ENCODE data around the gene LTB4R2. TPM values are rescaled to one million over a fixed set of nuclear protein-coding genes. Genes with fewer than 3 reads are reported as not detected.

Gene LTB4R2
- total RNA-seq, 1 donor from 2014 or later, result 1.6 TPM

- peak overlapping the region in 1 of 3 donors; percentile 58 for H3K4me3 ChIP-seq (ENCODE audit: low read length in 3 of 3)
- no peak overlapping the region for H3K27ac ChIP-seq (ENCODE audit: low read depth, low read length)
- H3K4me1 ChIP-seq (ENCODE audit: control insufficient read depth in 3 of 3, insufficient read depth in 3 of 3, low read length in 3 of 3), result peaks cover 26 to 48% (median 30%) of the 10 kb centered on the region in 3 donors
- H3K9ac ChIP-seq (ENCODE audit: low read depth in 1 of 3, low read length in 3 of 3), result peak overlapping the region in 1 of 3 donors; percentile 45
- H3K36me3 ChIP-seq (ENCODE audit: control insufficient read depth in 3 of 3, insufficient read depth in 3 of 3, low read length in 3 of 3), result peaks cover 0 to 3% (median 2%) of the 10 kb centered on the region in 3 donors
- peaks cover 24 to 50% (median 46%) of the 10 kb centered on the region in 3 donors for H3K27me3 ChIP-seq (ENCODE audit: control insufficient read depth in 3 of 3, insufficient read depth in 3 of 3, low read length in 3 of 3)
- H3K9me3 ChIP-seq (ENCODE audit: control insufficient read depth in 3 of 3, low read length in 3 of 3), result peaks cover 0 to 2% (median 0%) of the 10 kb centered on the region in 3 donors
Measured at GRCh38 chr14:24316597-24316950, 6.6 kb downstream of the LTB4R2 start.

- H3K27ac ChIP-seq (ENCODE audit: low read depth, low read length), result no peak overlapping the region
- H3K4me3 ChIP-seq (ENCODE audit: low read length in 3 of 3), result no peak overlapping the region
- no peak overlapping the region for H3K9ac ChIP-seq (ENCODE audit: low read depth in 1 of 3, low read length in 3 of 3)
- peaks cover 0 to 3% (median 2%) of the 10 kb centered on the region in 3 donors for H3K36me3 ChIP-seq (ENCODE audit: control insufficient read depth in 3 of 3, insufficient read depth in 3 of 3, low read length in 3 of 3)
- peaks cover 0 to 2% (median 0%) of the 10 kb centered on the region in 3 donors for H3K9me3 ChIP-seq (ENCODE audit: control insufficient read depth in 3 of 3, low read length in 3 of 3)
- H3K27me3 ChIP-seq (ENCODE audit: control insufficient read depth in 3 of 3, insufficient read depth in 3 of 3, low read length in 3 of 3), result peaks cover 24 to 50% (median 46%) of the 10 kb centered on the region in 3 donors
- H3K4me1 ChIP-seq (ENCODE audit: control insufficient read depth in 3 of 3, insufficient read depth in 3 of 3, low read length in 3 of 3), result peaks cover 20 to 41% (median 27%) of the 10 kb centered on the region in 3 donors
Measured at GRCh38 chr14:24317141-24317928, 7.4 kb downstream of the LTB4R2 start.

- Histone ChIP-seq H3K4me3 (ENCODE audit: low read length in 3 of 3) (no peak overlapping the region), H3K36me3 (ENCODE audit: control insufficient read depth in 3 of 3, insufficient read depth in 3 of 3, low read length in 3 of 3) (peaks cover 0 to 8% (median 7%) of the 10 kb centered on the region in 3 donors), H3K4me1 (ENCODE audit: control insufficient read depth in 3 of 3, insufficient read depth in 3 of 3, low read length in 3 of 3) (peaks cover 0 to 4% (median 3%) of the 10 kb centered on the region in 3 donors), H3K9me3 (ENCODE audit: control insufficient read depth in 3 of 3, low read length in 3 of 3) (no peaks in the 10 kb centered on the region), H3K27me3 (ENCODE audit: control insufficient read depth in 3 of 3, insufficient read depth in 3 of 3, low read length in 3 of 3) (peaks cover 23 to 32% (median 31%) of the 10 kb centered on the region in 3 donors), H3K27ac (ENCODE audit: low read depth, low read length) (no peak overlapping the region), H3K9ac (ENCODE audit: low read depth in 1 of 3, low read length in 3 of 3) (no peak overlapping the region)
Measured at GRCh38 chr14:24321212-24321975, 11.5 kb downstream of the LTB4R2 start.

GRCh38 chr14:24322672-24323071, 12.7 kb downstream of the LTB4R2 start:
- Histone ChIP-seq H3K27me3 (ENCODE audit: control insufficient read depth in 3 of 3, insufficient read depth in 3 of 3, low read length in 3 of 3) (peaks cover 19 to 20% (median 20%) of the 10 kb centered on the region in 3 donors), H3K36me3 (ENCODE audit: control insufficient read depth in 3 of 3, insufficient read depth in 3 of 3, low read length in 3 of 3) (peaks cover 0 to 8% (median 7%) of the 10 kb centered on the region in 3 donors), H3K9ac (ENCODE audit: low read depth in 1 of 3, low read length in 3 of 3) (no peak overlapping the region), H3K27ac (ENCODE audit: low read depth, low read length) (no peak overlapping the region), H3K4me1 (ENCODE audit: control insufficient read depth in 3 of 3, insufficient read depth in 3 of 3, low read length in 3 of 3) (peaks cover 0 to 4% (median 0%) of the 10 kb centered on the region in 3 donors), H3K4me3 (ENCODE audit: low read length in 3 of 3) (no peak overlapping the region), H3K9me3 (ENCODE audit: control insufficient read depth in 3 of 3, low read length in 3 of 3) (no peaks in the 10 kb centered on the region)

- Histone ChIP-seq H3K27me3 (ENCODE audit: control insufficient read depth in 3 of 3, insufficient read depth in 3 of 3, low read length in 3 of 3) (peaks cover 13 to 16% (median 15%) of the 10 kb centered on the region in 3 donors), H3K27ac (ENCODE audit: low read depth, low read length) (no peak overlapping the region), H3K9ac (ENCODE audit: low read depth in 1 of 3, low read length in 3 of 3) (no peak overlapping the region), H3K36me3 (ENCODE audit: control insufficient read depth in 3 of 3, insufficient read depth in 3 of 3, low read length in 3 of 3) (peaks cover 0 to 8% (median 7%) of the 10 kb centered on the region in 3 donors), H3K4me3 (ENCODE audit: low read length in 3 of 3) (no peak overlapping the region), H3K4me1 (ENCODE audit: control insufficient read depth in 3 of 3, insufficient read depth in 3 of 3, low read length in 3 of 3) (peaks cover 0 to 4% (median 0%) of the 10 kb centered on the region in 3 donors), H3K9me3 (ENCODE audit: control insufficient read depth in 3 of 3, low read length in 3 of 3) (no peaks in the 10 kb centered on the region)
Measured at GRCh38 chr14:24323341-24323740, 13.4 kb downstream of the LTB4R2 start.

DNA sequence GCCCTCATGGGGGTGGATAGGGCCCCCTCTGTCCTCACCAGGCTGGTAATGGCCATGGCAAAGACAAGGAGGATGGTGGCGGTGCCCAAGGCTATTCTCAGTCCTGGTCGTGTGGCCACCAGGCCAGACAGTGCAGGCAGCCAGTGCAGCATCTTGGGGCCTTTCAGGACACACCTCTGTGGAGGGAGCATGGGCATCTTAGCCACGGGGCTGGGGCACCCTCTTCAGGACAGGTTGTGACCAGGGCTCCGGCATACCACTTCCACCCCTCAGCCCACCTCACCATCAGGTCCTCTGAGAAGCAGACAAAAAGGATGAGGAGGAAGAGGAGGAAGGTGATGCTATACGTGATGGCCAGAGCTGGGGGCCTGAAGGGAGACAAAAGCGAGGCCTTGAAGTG, 14.1 kb downstream of the LTB4R2 start:
- H3K9me3 ChIP-seq (ENCODE audit: control insufficient read depth in 3 of 3, low read length in 3 of 3), result no peaks in the 10 kb centered on the region
- peaks cover 0 to 7% (median 5%) of the 10 kb centered on the region in 3 donors for H3K36me3 ChIP-seq (ENCODE audit: control insufficient read depth in 3 of 3, insufficient read depth in 3 of 3, low read length in 3 of 3)
- H3K4me1 ChIP-seq (ENCODE audit: control insufficient read depth in 3 of 3, insufficient read depth in 3 of 3, low read length in 3 of 3), result peaks cover 0 to 7% (median 0%) of the 10 kb centered on the region in 3 donors
- no peak overlapping the region for H3K9ac ChIP-seq (ENCODE audit: low read depth in 1 of 3, low read length in 3 of 3)
- no peak overlapping the region for H3K27ac ChIP-seq (ENCODE audit: low read depth, low read length)
- no peak overlapping the region for H3K4me3 ChIP-seq (ENCODE audit: low read length in 3 of 3)
- peaks cover 8 to 10% (median 9%) of the 10 kb centered on the region in 3 donors for H3K27me3 ChIP-seq (ENCODE audit: control insufficient read depth in 3 of 3, insufficient read depth in 3 of 3, low read length in 3 of 3)

DNA sequence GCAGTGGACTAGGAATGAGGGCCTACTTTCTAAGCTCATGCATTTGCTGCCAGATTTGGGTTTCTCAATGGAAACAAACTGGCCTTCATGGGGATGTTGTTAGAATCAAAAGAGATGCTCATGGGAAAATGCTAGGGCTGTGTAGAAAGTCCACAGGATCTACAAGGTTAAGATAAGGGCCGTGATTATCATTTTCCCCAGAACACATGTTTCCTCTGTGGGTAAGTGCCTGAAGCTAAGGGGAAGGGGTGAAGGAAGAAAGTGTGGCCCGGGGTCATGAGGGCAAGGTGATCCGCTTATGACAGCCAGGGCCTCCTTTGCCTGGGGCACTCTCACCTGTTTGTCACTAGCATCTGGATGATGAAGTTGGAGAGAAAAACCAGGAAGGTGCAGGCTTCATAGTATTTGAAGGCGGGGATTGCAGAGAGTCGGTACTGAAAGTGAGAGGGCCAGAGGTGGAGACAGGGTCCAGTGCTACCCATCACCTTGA, 15.1 kb downstream of the LTB4R2 start:
- H3K9me3 ChIP-seq (ENCODE audit: control insufficient read depth in 3 of 3, low read length in 3 of 3), result no peaks in the 10 kb centered on the region
- no peak overlapping the region for H3K9ac ChIP-seq (ENCODE audit: low read depth in 1 of 3, low read length in 3 of 3)
- H3K27me3 ChIP-seq (ENCODE audit: control insufficient read depth in 3 of 3, insufficient read depth in 3 of 3, low read length in 3 of 3), result peaks cover 0 to 6% (median 0%) of the 10 kb centered on the region in 3 donors
- peaks cover 0 to 17% (median 0%) of the 10 kb centered on the region in 3 donors for H3K4me1 ChIP-seq (ENCODE audit: control insufficient read depth in 3 of 3, insufficient read depth in 3 of 3, low read length in 3 of 3)
- H3K27ac ChIP-seq (ENCODE audit: low read depth, low read length), result no peak overlapping the region
- peaks cover 0 to 6% (median 5%) of the 10 kb centered on the region in 3 donors for H3K36me3 ChIP-seq (ENCODE audit: control insufficient read depth in 3 of 3, insufficient read depth in 3 of 3, low read length in 3 of 3)
- no peak overlapping the region for H3K4me3 ChIP-seq (ENCODE audit: low read length in 3 of 3)

GRCh38 chr14:24325963-24326362, 16.0 kb downstream of the LTB4R2 start:
- Histone ChIP-seq H3K9ac (ENCODE audit: low read depth in 1 of 3, low read length in 3 of 3) (no peak overlapping the region), H3K9me3 (ENCODE audit: control insufficient read depth in 3 of 3, low read length in 3 of 3) (no peaks in the 10 kb centered on the region), H3K4me1 (ENCODE audit: control insufficient read depth in 3 of 3, insufficient read depth in 3 of 3, low read length in 3 of 3) (peaks cover 0 to 17% (median 0%) of the 10 kb centered on the region in 3 donors), H3K27me3 (ENCODE audit: control insufficient read depth in 3 of 3, insufficient read depth in 3 of 3, low read length in 3 of 3) (peaks cover 2 to 7% (median 4%) of the 10 kb centered on the region in 3 donors), H3K27ac (ENCODE audit: low read depth, low read length) (no peak overlapping the region), H3K4me3 (ENCODE audit: low read length in 3 of 3) (no peak overlapping the region), H3K36me3 (ENCODE audit: control insufficient read depth in 3 of 3, insufficient read depth in 3 of 3, low read length in 3 of 3) (peaks cover 0 to 6% (median 5%) of the 10 kb centered on the region in 3 donors)

DNA sequence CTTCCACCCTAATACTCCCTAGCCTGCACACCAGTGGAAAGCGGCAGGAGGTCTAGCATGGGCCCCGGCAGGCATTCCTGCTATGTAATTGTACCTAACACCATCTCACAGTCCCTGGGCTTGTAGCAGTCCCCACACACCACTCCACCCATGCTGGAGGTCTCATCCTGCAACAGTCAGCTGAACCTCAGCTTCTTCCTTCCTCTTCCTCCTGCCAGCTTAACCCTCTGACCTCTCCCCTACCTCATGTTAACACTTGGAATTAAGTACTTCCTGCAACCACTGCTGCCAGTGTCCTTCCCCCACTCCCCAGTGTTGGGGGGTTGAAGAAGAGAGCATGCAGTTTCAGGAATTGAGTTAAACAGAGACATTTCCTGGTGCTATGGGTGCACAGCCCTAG, 17.4 kb downstream of the LTB4R2 start:
- peaks cover 4 to 20% (median 17%) of the 10 kb centered on the region in 3 donors for H3K27me3 ChIP-seq (ENCODE audit: control insufficient read depth in 3 of 3, insufficient read depth in 3 of 3, low read length in 3 of 3)
- peaks cover 0 to 6% (median 5%) of the 10 kb centered on the region in 3 donors for H3K36me3 ChIP-seq (ENCODE audit: control insufficient read depth in 3 of 3, insufficient read depth in 3 of 3, low read length in 3 of 3)
- H3K9me3 ChIP-seq (ENCODE audit: control insufficient read depth in 3 of 3, low read length in 3 of 3), result no peaks in the 10 kb centered on the region
- no peak overlapping the region for H3K27ac ChIP-seq (ENCODE audit: low read depth, low read length)
- peaks cover 4 to 24% (median 6%) of the 10 kb centered on the region in 3 donors for H3K4me1 ChIP-seq (ENCODE audit: control insufficient read depth in 3 of 3, insufficient read depth in 3 of 3, low read length in 3 of 3)
- no peak overlapping the region for H3K4me3 ChIP-seq (ENCODE audit: low read length in 3 of 3)
- no peak overlapping the region for H3K9ac ChIP-seq (ENCODE audit: low read depth in 1 of 3, low read length in 3 of 3)

Measured in skeletal muscle tissue (tissue), 4 donors.